GM23338 (cell line): ENCODE results near the gene SBDS. TPM values are rescaled to one million over a fixed set of nuclear protein-coding genes. Genes with fewer than 3 reads are reported as not detected.

Experiments used
- ATAC-seq: fragments of 200-7000 bp; cut with Tn5 transposase; 3 replicates; pipeline ENCODE4 v1.9.1; 2020
- DNase-seq: peaks from one replicate; pipeline ENCODE4 v3.0.0-alpha.2; 2015; ENCODE audit warnings: low spot score
- H2AFZ ChIP-seq: fragments of 200-600 bp; sonication (generic); 2 replicates; pipeline ENCODE4 v1.8.0; 2016; ENCODE audit warnings: antibody characterized with exemption, mild to moderate bottlenecking, moderate library complexity
- H3F3A ChIP-seq: fragments of 200-600 bp; sonication (generic); replicated peaks from 2 replicates; pipeline ENCODE4 v1.8.0; 2017; ENCODE audit warnings: antibody characterized with exemption, mixed run types, low read depth
- H3K27ac ChIP-seq: fragments of 200-600 bp; sonication (generic); 2 replicates; pipeline ENCODE4 v1.6.1; 2016; ENCODE audit warnings: low read depth
- H3K27me3 ChIP-seq: fragments of 200-600 bp; sonication (generic); 2 replicates; pipeline ENCODE4 v1.8.0; 2016; ENCODE audit warnings: mild to moderate bottlenecking, mixed run types, moderate library complexity; ENCODE audit not compliant: insufficient read depth
- H3K36me3 ChIP-seq: fragments of 200-600 bp; sonication (generic); 2 replicates; pipeline ENCODE4 v1.8.0; 2016; ENCODE audit warnings: mild to moderate bottlenecking; ENCODE audit not compliant: insufficient read depth
- H3K4me1 ChIP-seq: fragments of 200-600 bp; sonication (generic); 2 replicates; pipeline ENCODE4 v1.8.0; 2016; ENCODE audit warnings: mild to moderate bottlenecking, moderate library complexity; ENCODE audit not compliant: insufficient read depth
- H3K4me2 ChIP-seq: fragments of 200-600 bp; sonication (generic); 2 replicates; pipeline ENCODE4 v1.7.1; 2017; ENCODE audit warnings: mixed run types
- H3K4me3 ChIP-seq: fragments of 200-600 bp; sonication (generic); 2 replicates; pipeline ENCODE4 v1.6.1; 2016; ENCODE audit warnings: mixed run types
- H3K79me2 ChIP-seq: fragments of 200-600 bp; sonication (generic); replicated peaks from 2 replicates; pipeline ENCODE4 v1.8.0; 2017; ENCODE audit warnings: mild to moderate bottlenecking; ENCODE audit not compliant: insufficient read depth
- H3K9me2 ChIP-seq: fragments of 200-600 bp; sonication (generic); 2 replicates; pipeline ENCODE4 v1.8.0; 2017; ENCODE audit not compliant: insufficient read depth
- H4K20me1 ChIP-seq: fragments of 200-600 bp; sonication (generic); replicated peaks from 2 replicates; pipeline ENCODE4 v1.8.0; 2017; ENCODE audit warnings: mild to moderate bottlenecking; ENCODE audit not compliant: insufficient read depth
- H3K27ac Mint-ChIP-seq: 2 replicates; pipeline ENCODE4 v1.8.0; 2020; ENCODE audit warnings: inconsistent platforms, mild to moderate bottlenecking, moderate library complexity, mixed read lengths
- H3K27me3 Mint-ChIP-seq: 3 replicates; pipeline ENCODE4 v1.8.0; 2022; ENCODE audit warnings: low read depth, mild to moderate bottlenecking, moderate library complexity, mixed read lengths, inconsistent platforms; ENCODE audit not compliant: insufficient read depth, poor library complexity
- H3K36me3 Mint-ChIP-seq: 3 replicates; pipeline ENCODE4 v1.8.0; 2021; ENCODE audit warnings: low read depth, mild to moderate bottlenecking, inconsistent platforms, moderate library complexity, mixed read lengths
- H3K4me1 Mint-ChIP-seq: 3 replicates; pipeline ENCODE4 v1.8.0; 2020; ENCODE audit warnings: mild to moderate bottlenecking, inconsistent platforms, mixed read lengths
- H3K4me3 Mint-ChIP-seq: 3 replicates; pipeline ENCODE4 v1.8.0; 2021; ENCODE audit warnings: moderate library complexity, mild to moderate bottlenecking, inconsistent platforms, mixed read lengths
- H3K9me3 Mint-ChIP-seq: 3 replicates; pipeline ENCODE4 v1.8.0; 2020; ENCODE audit warnings: moderate library complexity, mild to moderate bottlenecking, inconsistent platforms, mixed read lengths
- EZH2 ChIP-seq: fragments of 200-600 bp; sonication (generic); IDR thresholded peaks from one replicate; pipeline ENCODE4 v1.8.0; 2017; ENCODE audit warnings: antibody characterized with exemption, mild to moderate bottlenecking, low read depth; ENCODE audit not compliant: unreplicated experiment
- EZH2phosphoT487 ChIP-seq: fragments of 200-600 bp; sonication (generic); IDR thresholded peaks from one replicate; pipeline ENCODE4 v1.8.1; 2018; ENCODE audit warnings: antibody characterized with exemption; ENCODE audit not compliant: unreplicated experiment
- JUNB ChIP-seq: IDR thresholded peaks from one replicate; pipeline ENCODE4 v1.6.1; 2016; ENCODE audit warnings: antibody characterized with exemption; ENCODE audit not compliant: unreplicated experiment
- NANOG ChIP-seq: IDR thresholded peaks from 2 replicates; pipeline ENCODE4 v1.6.1; 2016; ENCODE audit warnings: antibody characterized with exemption, borderline replicate concordance
- POLR2AphosphoS5 ChIP-seq: IDR thresholded peaks from 2 replicates; pipeline ENCODE4 v1.6.1; 2016; ENCODE audit warnings: antibody characterized with exemption, low read depth
- REST ChIP-seq: IDR thresholded peaks from one replicate; pipeline ENCODE4 v1.6.1; 2018; ENCODE audit warnings: antibody characterized with exemption; ENCODE audit not compliant: unreplicated experiment
- STAT1 ChIP-seq: IDR thresholded peaks from one replicate; pipeline ENCODE4 v1.6.1; 2016; ENCODE audit warnings: antibody characterized with exemption; ENCODE audit not compliant: unreplicated experiment
- ZNF114 ChIP-seq: fragments of 250-450 bp; sonication (Bioruptor Pico); IDR thresholded peaks from 2 replicates; pipeline ENCODE4 v1.5.0; 2020; ENCODE audit warnings: mild to moderate bottlenecking, moderate library complexity
- ZNF331 ChIP-seq: fragments of 250-450 bp; sonication (Bioruptor Pico); IDR thresholded peaks from 2 replicates; pipeline ENCODE4 v1.5.0; 2020; ENCODE audit warnings: low read depth, mild to moderate bottlenecking, moderate library complexity
- polyA plus RNA-seq: library from polyadenylated mRNA; unstranded; fragments of >200 nt; fragmentation: Nextera tagmentation; extraction: Ambion mirVana; gene quantifications from 2 replicates; pipeline ENCODE4 v1.2.1, GENCODE V29; 2016
- total RNA-seq: library from RNA; depleted of rRNA; stranded (reverse); fragments of >200 nt; shearing (Covaris generic); gene quantifications from 2 replicates; pipeline ENCODE4 v1.2.3, GENCODE V29; 2014
- TF ChIP-seq, protein P1 (sequence below): IDR thresholded peaks from 2 replicates; pipeline ENCODE4 v1.6.1; 2016; ENCODE audit warnings: antibody characterized with exemption

SBDS gene
- total and polyA plus RNA-seq, 2 experiments from 2014 or later = 20.5 to 34.4 TPM

GRCh38 chr7:66950311-66950710 is 45.1 kb downstream of the SBDS start (continued):
- no peak for TF ChIP-seq REST
- TF ChIP-seq NANOG = no peak
- no peak for TF ChIP-seq EZH2
- no peak for TF ChIP-seq ZNF114 (CRISPR knock-in tag)
- TF ChIP-seq, protein P1, sequence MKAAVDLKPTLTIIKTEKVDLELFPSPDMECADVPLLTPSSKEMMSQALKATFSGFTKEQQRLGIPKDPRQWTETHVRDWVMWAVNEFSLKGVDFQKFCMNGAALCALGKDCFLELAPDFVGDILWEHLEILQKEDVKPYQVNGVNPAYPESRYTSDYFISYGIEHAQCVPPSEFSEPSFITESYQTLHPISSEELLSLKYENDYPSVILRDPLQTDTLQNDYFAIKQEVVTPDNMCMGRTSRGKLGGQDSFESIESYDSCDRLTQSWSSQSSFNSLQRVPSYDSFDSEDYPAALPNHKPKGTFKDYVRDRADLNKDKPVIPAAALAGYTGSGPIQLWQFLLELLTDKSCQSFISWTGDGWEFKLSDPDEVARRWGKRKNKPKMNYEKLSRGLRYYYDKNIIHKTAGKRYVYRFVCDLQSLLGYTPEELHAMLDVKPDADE = no peak
- no peak for TF ChIP-seq EZH2phosphoT487
- TF ChIP-seq POLR2AphosphoS5 = no peak
- no peak for TF ChIP-seq ZNF331
- TF ChIP-seq JUNB = no peak

- Mint-ChIP-seq H3K4me3 (no peak overlapping the region), H3K27me3 (peaks cover 3% of the 10 kb centered on the region), H3K4me1 (0 out of 3 replicates have a peak, but pooled peaks cover 5% of the 10 kb centered on the region), H3K9me3 (no peaks in the 10 kb centered on the region), H3K36me3 (peaks cover 61% of the 10 kb centered on the region), H3K27ac (no peak overlapping the region)
- Histone ChIP-seq H3K36me3 (peaks cover 29% of the 10 kb centered on the region), H4K20me1 (peaks cover 7% of the 10 kb centered on the region; the same call in 1 of the 2 replicates), H3K4me1 (no peaks in the 10 kb centered on the region), H3K4me3 (no peak overlapping the region), H2AFZ (no peak overlapping the region), H3K4me2 (no peak overlapping the region), H3K9me2 (no peaks in the 10 kb centered on the region), H3K27ac (no peak overlapping the region), H3K27me3 (no peaks in the 10 kb centered on the region), H3F3A (no peaks in the 10 kb centered on the region), H3K79me2 (no peaks in the 10 kb centered on the region)
- TF ChIP-seq STAT1 (no peak), POLR2AphosphoS5 (no peak), EZH2phosphoT487 (no peak), EZH2 (no peak)
- DNase-seq (no peak), ATAC-seq (no peak)
Observed at GRCh38 chr7:66948480-66949109, 46.8 kb downstream of the SBDS start.
